Measurements from ENCODE around the gene MFSD2B.
A peak's percentile ranks its signal among the peaks of the same experiment; 100 is the strongest.
"Not testable (repeated sequence)": the region's sequence is repeated elsewhere in the genome, so short reads cannot be mapped to it uniquely, and the experiment has no call there.

MFSD2B gene

GRCh38 chr2:24043133-24043532, 33.2 kb downstream of the MFSD2B start:
- H3K27ac ChIP-seq (ENCODE audit: low read depth, low read length, severe bottlenecking); H3K9me3 ChIP-seq (ENCODE audit: control insufficient read depth, low read length); H3K4me1 ChIP-seq (ENCODE audit: control insufficient read depth, insufficient read depth, low read length, poor library complexity, severe bottlenecking); H3K4me3 ChIP-seq (ENCODE audit: extremely low read depth, insufficient read depth, low read length, poor library complexity, severe bottlenecking): not testable (repeated sequence)
- 90 to 99% methylated on average over 6 of the region's 6 CpGs for WGBS, 2 experiments (ENCODE audit: insufficient coverage in 2 of 2)
- H3K36me3 ChIP-seq (ENCODE audit: control insufficient read depth, insufficient read depth, low read length) = peaks cover 16% of the 10 kb centered on the region

GRCh38 chr2:24045511-24046508, 35.9 kb downstream of the MFSD2B start:
- Histone ChIP-seq H3K9me3 (ENCODE audit: control insufficient read depth, low read length) (no peaks in the 10 kb centered on the region), H3K27ac (ENCODE audit: low read depth, low read length, severe bottlenecking) (no peak overlapping the region), H3K4me1 (ENCODE audit: control insufficient read depth, insufficient read depth, low read length, poor library complexity, severe bottlenecking) (peaks cover 9% of the 10 kb centered on the region), H3K4me3 (ENCODE audit: extremely low read depth, insufficient read depth, low read length, poor library complexity, severe bottlenecking) (peak overlapping the region; percentile 74), H3K36me3 (ENCODE audit: control insufficient read depth, insufficient read depth, low read length) (no peaks in the 10 kb centered on the region)
- 58 to 75% methylated on average over 2 of the region's 11 CpGs for WGBS, 2 experiments (ENCODE audit: insufficient coverage in 2 of 2)

- H3K36me3 ChIP-seq (ENCODE audit: control insufficient read depth, insufficient read depth, low read length) = no peaks in the 10 kb centered on the region
- no peaks in the 10 kb centered on the region for H3K9me3 ChIP-seq (ENCODE audit: control insufficient read depth, low read length)
- H3K4me3 ChIP-seq (ENCODE audit: extremely low read depth, insufficient read depth, low read length, poor library complexity, severe bottlenecking) = peak overlapping the region; percentile 74
- WGBS, 2 experiments (ENCODE audit: insufficient coverage in 2 of 2) = 0% methylated on average over 1 of the region's 2 CpGs; no CpG with 5 or more reads in 1 of the 2 experiments
- H3K27ac ChIP-seq (ENCODE audit: low read depth, low read length, severe bottlenecking) = peak overlapping the region; percentile 68
- peaks cover 9% of the 10 kb centered on the region for H3K4me1 ChIP-seq (ENCODE audit: control insufficient read depth, insufficient read depth, low read length, poor library complexity, severe bottlenecking)
Measured at GRCh38 chr2:24046599-24046929, 36.7 kb downstream of the MFSD2B start.

GRCh38 chr2:24046930-24047702, 37.2 kb downstream of the MFSD2B start, which contains the start of gene WDCP:
Gene WDCP, minus strand, starts transcription at chr2:24047391. Its CDS starts 7,897 bp downstream, at chr2:24039494.
- WGBS, 2 experiments (ENCODE audit: insufficient coverage in 2 of 2) = 0 to 1% methylated on average over 28 to 30 of the region's 38 CpGs
- Histone ChIP-seq H3K9me3 (ENCODE audit: control insufficient read depth, low read length) (no peaks in the 10 kb centered on the region), H3K4me1 (ENCODE audit: control insufficient read depth, insufficient read depth, low read length, poor library complexity, severe bottlenecking) (peaks cover 9% of the 10 kb centered on the region), H3K36me3 (ENCODE audit: control insufficient read depth, insufficient read depth, low read length) (no peaks in the 10 kb centered on the region), H3K4me3 (ENCODE audit: extremely low read depth, insufficient read depth, low read length, poor library complexity, severe bottlenecking) (peak within 1 kb of the TSS; percentile 74), H3K27ac (ENCODE audit: low read depth, low read length, severe bottlenecking) (peak within 1 kb of the TSS; percentile 68)

GRCh38 chr2:24047703-24048033, 37.8 kb downstream of the MFSD2B start:
- peak overlapping the region; percentile 74 for H3K4me3 ChIP-seq (ENCODE audit: extremely low read depth, insufficient read depth, low read length, poor library complexity, severe bottlenecking)
- H3K27ac ChIP-seq (ENCODE audit: low read depth, low read length, severe bottlenecking) = no peak overlapping the region
- WGBS, 2 experiments (ENCODE audit: insufficient coverage in 2 of 2) = 62 to 65% methylated on average over 6 of the region's 8 CpGs
- H3K4me1 ChIP-seq (ENCODE audit: control insufficient read depth, insufficient read depth, low read length, poor library complexity, severe bottlenecking) = peaks cover 9% of the 10 kb centered on the region
- H3K9me3 ChIP-seq (ENCODE audit: control insufficient read depth, low read length) = no peaks in the 10 kb centered on the region
- H3K36me3 ChIP-seq (ENCODE audit: control insufficient read depth, insufficient read depth, low read length) = no peaks in the 10 kb centered on the region

- no peaks in the 10 kb centered on the region for H3K36me3 ChIP-seq (ENCODE audit: control insufficient read depth, insufficient read depth, low read length)
- H3K4me1 ChIP-seq (ENCODE audit: control insufficient read depth, insufficient read depth, low read length, poor library complexity, severe bottlenecking) = peaks cover 9% of the 10 kb centered on the region
- peak overlapping the region; percentile 84 for H3K4me3 ChIP-seq (ENCODE audit: extremely low read depth, insufficient read depth, low read length, poor library complexity, severe bottlenecking)
- 82 to 83% methylated on average over 15 to 16 of the region's 23 CpGs for WGBS, 2 experiments (ENCODE audit: insufficient coverage in 2 of 2)
- H3K27ac ChIP-seq (ENCODE audit: low read depth, low read length, severe bottlenecking) = no peak overlapping the region
- H3K9me3 ChIP-seq (ENCODE audit: control insufficient read depth, low read length) = no peaks in the 10 kb centered on the region
Measured at GRCh38 chr2:24048769-24049484, 39.0 kb downstream of the MFSD2B start.

- Histone ChIP-seq H3K4me3 (ENCODE audit: extremely low read depth, insufficient read depth, low read length, poor library complexity, severe bottlenecking) (peak within 1 kb of the TSS; percentile 84), H3K27ac (ENCODE audit: low read depth, low read length, severe bottlenecking) (no peak within 1 kb of the TSS), H3K4me1 (ENCODE audit: control insufficient read depth, insufficient read depth, low read length, poor library complexity, severe bottlenecking) (peaks cover 9% of the 10 kb centered on the region), H3K9me3 (ENCODE audit: control insufficient read depth, low read length) (no peaks in the 10 kb centered on the region), H3K36me3 (ENCODE audit: control insufficient read depth, insufficient read depth, low read length) (peaks cover 5% of the 10 kb centered on the region)
- 0% methylated on average over 16 to 28 of the region's 52 CpGs for WGBS, 2 experiments (ENCODE audit: insufficient coverage in 2 of 2)
Measured at GRCh38 chr2:24049485-24050021, 39.7 kb downstream of the MFSD2B start, which contains the start of gene FKBP1B. Gene FKBP1B, plus strand, starts transcription at chr2:24049741. Its CDS starts 109 bp downstream, at chr2:24049850.

- Histone ChIP-seq H3K4me1 (ENCODE audit: control insufficient read depth, insufficient read depth, low read length, poor library complexity, severe bottlenecking) (peaks cover 9% of the 10 kb centered on the region), H3K27ac (ENCODE audit: low read depth, low read length, severe bottlenecking) (no peak overlapping the region), H3K4me3 (ENCODE audit: extremely low read depth, insufficient read depth, low read length, poor library complexity, severe bottlenecking) (peak overlapping the region; percentile 84), H3K36me3 (ENCODE audit: control insufficient read depth, insufficient read depth, low read length) (peaks cover 13% of the 10 kb centered on the region), H3K9me3 (ENCODE audit: control insufficient read depth, low read length) (no peaks in the 10 kb centered on the region)
- 3% methylated on average over 37 to 38 of the region's 47 CpGs for WGBS, 2 experiments (ENCODE audit: insufficient coverage in 2 of 2)
Measured at GRCh38 chr2:24050041-24050979, 40.4 kb downstream of the MFSD2B start.

GRCh38 chr2:24051833-24052232, 41.9 kb downstream of the MFSD2B start:
- Histone ChIP-seq H3K36me3 (ENCODE audit: control insufficient read depth, insufficient read depth, low read length) (peaks cover 18% of the 10 kb centered on the region), H3K9me3 (ENCODE audit: control insufficient read depth, low read length) (no peaks in the 10 kb centered on the region), H3K4me3 (ENCODE audit: extremely low read depth, insufficient read depth, low read length, poor library complexity, severe bottlenecking) (no peak overlapping the region), H3K4me1 (ENCODE audit: control insufficient read depth, insufficient read depth, low read length, poor library complexity, severe bottlenecking) (no peaks in the 10 kb centered on the region), H3K27ac (ENCODE audit: low read depth, low read length, severe bottlenecking) (no peak overlapping the region)
- WGBS, 2 experiments (ENCODE audit: insufficient coverage in 2 of 2) = 93 to 94% methylated on average over 6 of the region's 8 CpGs

Data from mesodermal cell (in vitro differentiated cells).